OCI-M2 (cell line): Measurements from ENCODE around the gene CDH9.
"Not testable (repeated sequence)": the region's sequence is repeated elsewhere in the genome, so short reads cannot be mapped to it uniquely, and the experiment has no call there.

Source experiments
- DNase-seq: peaks from one replicate; lab custom pipeline; 2025; ENCODE audit not compliant: unreplicated experiment; lab: John Stamatoyannopoulos, UW

Gene CDH9

GRCh38 chr5:26959290-26959689 is 79.1 kb downstream of the CDH9 start:
- DNase-seq: no peak

GRCh38 chr5:26955161-26955560 is 83.2 kb downstream of the CDH9 start:
- DNase-seq: no peak

GRCh38 chr5:26948921-26949320 is 89.5 kb downstream of the CDH9 start:
- DNase-seq: no peak

- DNase-seq: no peak
Observed at GRCh38 chr5:26945901-26946300, 92.5 kb downstream of the CDH9 start.

GRCh38 chr5:26942481-26942880 is 95.9 kb downstream of the CDH9 start:
- no peak for DNase-seq

- DNase-seq: no peak
Observed at GRCh38 chr5:26940994-26941393, 97.4 kb downstream of the CDH9 start.

- no peak for DNase-seq
Observed at GRCh38 chr5:26932238-26932637, 106.1 kb downstream of the CDH9 start.

- DNase-seq: no peak
Observed at GRCh38 chr5:26921439-26921838, 116.9 kb downstream of the CDH9 start.

GRCh38 chr5:26903469-26903868 is 134.9 kb downstream of the CDH9 start:
- DNase-seq: no peak

GRCh38 chr5:26894719-26895263 is 143.6 kb downstream of the CDH9 start:
- DNase-seq: no peak

- no peak for DNase-seq
Observed at GRCh38 chr5:26893078-26893477, 145.3 kb downstream of the CDH9 start.

GRCh38 chr5:26889815-26890214 is 148.6 kb downstream of the CDH9 start:
- no peak for DNase-seq

- no peak for DNase-seq
Observed at GRCh38 chr5:26884481-26884880, 153.9 kb downstream of the CDH9 start.

GRCh38 chr5:26883375-26883774 is 155.0 kb downstream of the CDH9 start:
- no peak for DNase-seq

- no peak for DNase-seq
Observed at GRCh38 chr5:26881901-26882300, 156.5 kb downstream of the CDH9 start.

- no peak for DNase-seq
Observed at GRCh38 chr5:26877154-26877553, 161.2 kb downstream of the CDH9 start.

GRCh38 chr5:26872337-26872736 is 166.0 kb downstream of the CDH9 start:
- no peak for DNase-seq

GRCh38 chr5:26869781-26870180 is 168.6 kb downstream of the CDH9 start:
- DNase-seq: no peak

- DNase-seq: no peak
Observed at GRCh38 chr5:26868504-26868903, 169.9 kb downstream of the CDH9 start.

GRCh38 chr5:26864061-26864460 is 174.3 kb downstream of the CDH9 start:
- no peak for DNase-seq

GRCh38 chr5:26856238-26856637 is 182.1 kb downstream of the CDH9 start:
- no peak for DNase-seq

GRCh38 chr5:26852450-26852849 is 185.9 kb downstream of the CDH9 start:
- not testable (repeated sequence) for DNase-seq

GRCh38 chr5:26847041-26847736 is 191.2 kb downstream of the CDH9 start:
- DNase-seq: no peak
